GM19397 (cell line): ENCODE results near the gene CIAO3.
"Not testable (repeated sequence)": the region's sequence is repeated elsewhere in the genome, so short reads cannot be mapped to it uniquely, and the experiment has no call there.

Experiments
- ATAC-seq: cut with Tn5 transposase; IDR thresholded peaks from one replicate; pipeline ENCODE4 v1.9.1; 2021; ENCODE audit warnings: mild to moderate bottlenecking, moderate library complexity; ENCODE audit not compliant: unreplicated experiment

CIAO3 gene

DNA sequence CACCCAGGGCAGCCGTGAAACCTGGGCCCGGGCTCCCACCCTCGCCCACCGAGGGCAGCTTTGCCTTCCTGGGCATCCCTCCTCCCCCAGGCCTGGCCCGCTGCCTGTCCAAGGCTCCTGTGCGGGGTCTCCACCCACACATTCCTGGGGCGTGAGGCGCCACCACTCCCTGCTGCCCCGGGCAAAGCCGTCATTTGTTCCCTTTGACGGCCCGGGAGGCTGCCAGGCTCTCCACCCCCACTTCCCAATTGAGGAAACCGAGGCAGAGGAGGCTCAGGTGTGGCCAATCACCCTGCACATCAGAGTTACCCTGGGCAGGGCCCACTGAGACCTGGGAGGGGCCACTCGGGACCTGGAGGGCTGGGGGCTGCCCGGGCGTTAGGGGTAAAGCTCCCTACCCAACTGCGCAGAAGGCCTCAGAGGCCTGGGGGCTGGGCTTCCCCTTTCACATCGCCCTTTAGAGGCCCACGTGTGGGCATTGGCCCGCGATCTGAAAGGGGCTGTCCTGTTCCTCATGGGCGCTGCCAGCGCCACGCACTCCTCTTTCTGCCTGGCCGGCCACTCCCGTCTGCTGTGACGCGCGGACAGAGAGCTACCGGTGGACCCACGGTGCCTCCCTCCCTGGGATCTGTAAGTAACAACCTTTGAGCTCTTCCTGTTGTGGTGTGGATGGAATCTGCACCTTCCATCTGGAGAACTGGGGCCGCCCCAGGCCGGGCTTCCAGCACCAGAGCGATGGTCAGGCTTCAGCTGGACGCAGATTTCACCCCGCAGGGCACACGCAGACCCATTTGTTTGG lies 19.9 kb upstream of the CIAO3 start, which contains the start of gene MSLN:
TSS of gene MSLN (plus strand) at position 190 of the 799 bp plus-strand sequence. CDS start 1,947 bp downstream, outside the sequence.
- ATAC-seq, result no peak

GRCh38 chr16:760065-760464 lies 19.3 kb upstream of the CIAO3 start:
- ATAC-seq, result no peak

DNA sequence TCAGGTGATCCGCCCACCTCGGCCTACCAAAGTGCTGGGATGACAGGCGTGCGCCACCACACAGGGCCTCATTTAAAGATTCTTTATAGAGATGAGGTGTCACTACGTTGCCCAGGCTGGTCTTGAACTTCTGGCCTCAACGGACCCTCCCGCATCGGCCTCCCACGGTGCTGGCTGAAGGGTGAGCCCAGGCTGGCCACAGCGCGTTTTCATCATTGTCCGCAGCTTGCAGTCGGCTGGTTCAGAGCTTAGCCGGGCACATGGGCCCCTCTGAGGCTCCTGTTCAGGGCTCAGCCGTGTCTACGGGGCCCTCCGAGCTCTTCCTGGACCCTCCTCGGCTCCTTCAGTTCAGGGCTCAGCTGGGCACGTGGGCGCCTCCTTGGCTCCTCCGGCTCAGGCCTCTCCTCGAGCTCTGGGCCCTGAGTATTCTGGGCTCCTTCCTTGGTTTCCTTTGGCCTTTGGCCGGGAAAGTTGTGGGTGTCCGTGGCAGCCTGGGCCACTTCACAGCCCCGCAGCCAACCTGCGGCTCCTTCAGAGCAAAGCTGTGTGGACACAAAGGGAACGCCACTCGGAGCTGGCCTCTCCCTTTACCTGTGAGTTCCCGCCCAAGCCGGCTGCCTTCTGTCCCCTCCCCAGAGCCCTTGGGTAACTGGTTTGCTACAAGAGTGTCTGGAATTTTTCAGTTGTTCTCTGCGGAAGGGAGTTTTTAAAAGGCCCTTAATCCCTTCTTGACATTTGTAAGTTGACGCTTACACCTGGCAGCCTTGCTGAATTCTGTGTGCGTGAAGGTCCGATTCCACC lies 18.5 kb upstream of the CIAO3 start:
- ATAC-seq, result no peak

DNA sequence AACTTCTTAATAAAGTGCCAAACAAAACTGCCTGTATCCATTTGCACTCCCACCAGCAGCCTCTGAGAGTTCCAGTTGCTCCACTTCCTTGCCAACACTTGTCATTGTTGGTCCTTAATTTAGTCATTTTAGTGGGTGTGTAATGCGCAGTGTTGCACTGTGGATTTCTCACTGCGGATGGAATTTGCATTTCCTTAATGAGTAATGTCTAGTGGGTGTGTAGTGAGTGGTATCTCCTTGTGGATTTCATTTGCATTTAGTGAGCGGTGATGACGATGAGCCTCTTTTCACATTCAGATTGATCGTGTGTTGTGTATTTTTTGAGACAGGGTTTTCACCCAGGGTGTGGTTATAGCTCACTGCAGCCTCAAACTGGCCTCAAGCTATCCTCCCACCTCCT lies 15.6 kb upstream of the CIAO3 start:
- no peak for ATAC-seq

DNA sequence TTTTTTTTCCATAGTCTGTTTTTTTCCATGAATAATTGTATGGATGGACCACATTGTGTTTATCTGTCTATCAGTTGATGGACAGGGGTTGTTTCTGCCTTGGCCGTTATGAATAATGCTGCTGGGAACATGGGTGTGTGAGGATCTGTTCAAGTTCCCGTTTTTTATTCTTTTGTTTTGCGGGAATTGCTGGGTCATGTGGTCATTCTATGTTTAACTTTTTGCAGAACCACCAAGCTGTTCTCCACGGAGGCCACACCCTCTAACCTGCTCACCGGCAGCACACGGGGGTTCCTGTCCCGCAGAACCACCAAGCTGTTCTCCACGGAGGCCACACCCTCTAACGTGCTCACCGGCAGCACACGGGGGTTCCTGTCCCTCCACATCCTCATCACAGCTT lies 13.9 kb upstream of the CIAO3 start:
- ATAC-seq, result no peak

- not testable (repeated sequence) for ATAC-seq
Observed at GRCh38 chr16:754121-754607, 13.4 kb upstream of the CIAO3 start.

DNA sequence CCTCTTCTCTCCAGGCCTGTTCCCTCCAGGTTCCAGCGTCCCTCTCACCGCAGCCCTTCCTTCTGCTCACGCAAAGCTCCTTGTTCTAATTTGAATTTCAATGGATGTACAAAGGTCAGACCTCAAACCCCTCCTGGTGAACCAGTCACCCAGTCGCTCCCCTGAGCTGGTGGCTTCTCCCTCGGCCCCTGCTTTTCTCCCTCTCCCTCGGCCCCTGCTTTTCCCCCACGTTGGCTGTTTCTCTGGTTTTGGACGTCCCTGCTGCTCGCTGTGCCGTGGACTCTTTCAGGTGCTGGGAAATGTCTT lies 11.2 kb upstream of the CIAO3 start:
- no peak for ATAC-seq

GRCh38 chr16:751152-752006 lies 10.6 kb upstream of the CIAO3 start:
- ATAC-seq, result no peak

- no peak for ATAC-seq
Observed at GRCh38 chr16:750485-750884, 9.7 kb upstream of the CIAO3 start.

GRCh38 chr16:749010-749409 lies 8.2 kb upstream of the CIAO3 start:
- no peak for ATAC-seq

- ATAC-seq, result no peak
Observed at GRCh38 chr16:747978-748746, 7.4 kb upstream of the CIAO3 start.

DNA sequence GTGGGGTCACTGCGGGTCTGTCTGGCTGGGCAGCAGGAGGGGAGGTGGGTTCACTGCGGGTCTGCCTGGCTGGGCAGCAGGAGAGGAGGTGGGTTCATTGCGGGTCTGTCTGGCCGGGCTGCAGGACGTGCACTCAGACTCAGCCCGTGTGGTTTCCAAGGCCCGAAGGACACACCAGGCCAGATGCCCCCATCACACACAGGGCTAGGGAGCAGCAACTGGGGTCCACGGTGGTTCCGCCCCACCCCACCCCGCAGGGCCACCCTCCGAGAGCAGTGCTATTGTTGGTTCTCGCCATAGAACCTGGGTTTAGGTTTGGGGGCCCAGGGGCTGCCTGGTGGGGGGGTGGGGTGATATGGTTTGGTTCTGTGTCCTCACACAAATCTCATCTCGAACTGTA lies 5.8 kb upstream of the CIAO3 start:
- no peak for ATAC-seq

DNA sequence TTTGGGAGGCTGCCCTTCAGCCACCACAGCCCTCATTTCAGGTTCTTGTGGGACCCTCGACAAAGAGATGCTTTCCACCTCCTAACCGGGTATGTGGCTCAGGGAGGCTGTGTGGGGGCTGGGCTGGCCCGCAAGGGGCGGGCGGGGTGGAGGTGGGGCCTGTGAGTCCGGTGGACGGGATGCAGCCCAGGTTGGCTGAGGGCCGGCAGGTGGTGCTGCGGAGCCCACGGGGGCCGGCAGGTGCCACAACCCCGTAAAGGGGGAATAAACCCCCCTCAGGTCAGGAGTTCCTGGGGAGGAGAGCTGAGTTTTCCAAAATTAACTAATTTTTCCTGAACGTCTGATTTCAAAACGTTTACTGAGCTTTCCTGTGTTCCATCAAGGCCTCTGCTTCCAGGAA lies 4.9 kb upstream of the CIAO3 start:
- ATAC-seq, result no peak

GRCh38 chr16:743794-744500 lies 3.1 kb upstream of the CIAO3 start:
- ATAC-seq, result no peak

DNA sequence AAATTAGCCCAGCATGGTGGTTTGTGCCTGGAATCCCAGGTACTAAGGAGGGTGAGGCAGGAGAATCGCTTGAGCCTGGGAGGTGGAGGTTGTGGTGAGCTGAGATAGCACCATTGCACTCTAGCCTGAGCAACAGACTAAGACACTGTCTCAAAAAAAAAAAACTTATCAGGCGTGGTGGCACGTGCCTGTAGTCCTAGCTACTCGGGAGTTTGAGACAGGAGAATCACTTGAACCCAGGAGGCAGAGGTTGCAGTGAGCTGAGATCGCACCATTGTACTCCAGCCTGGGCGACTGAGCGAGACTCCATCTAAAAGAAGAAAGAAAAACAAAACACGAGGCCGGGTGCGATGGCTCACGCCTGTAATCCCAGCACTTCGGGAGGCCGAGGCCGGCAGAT lies 2.1 kb upstream of the CIAO3 start:
- not testable (repeated sequence) for ATAC-seq

DNA sequence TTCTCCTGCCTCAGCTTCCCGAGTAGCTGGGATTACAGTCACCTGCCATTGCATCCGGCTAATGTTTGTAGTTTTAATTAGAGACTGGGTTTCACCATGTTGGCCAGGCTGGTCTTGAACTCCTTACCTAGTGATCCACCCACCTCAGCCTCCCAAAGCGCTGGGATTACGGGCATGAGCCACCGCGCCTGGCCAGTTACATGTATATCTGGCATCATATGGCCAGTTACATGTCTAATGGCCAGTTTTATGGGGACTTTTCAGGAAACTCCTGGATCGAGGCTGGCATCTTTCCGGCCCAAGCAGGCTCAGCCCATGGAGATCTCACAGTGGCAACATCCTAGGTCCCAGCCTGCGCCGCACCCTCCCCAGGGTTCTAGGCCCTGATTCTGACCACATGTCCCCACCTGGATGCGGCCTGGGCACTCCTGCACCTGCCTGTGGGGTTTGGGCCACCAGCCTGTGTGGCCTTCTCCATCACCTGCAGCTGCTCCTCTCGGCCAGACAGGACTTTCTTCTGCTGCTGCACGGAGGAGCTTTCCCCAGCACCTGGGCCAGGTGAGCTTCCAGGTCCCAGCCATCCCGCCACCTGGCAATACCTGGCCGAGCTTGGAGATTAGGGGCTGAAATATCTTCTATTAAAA lies 1.3 kb upstream of the CIAO3 start:
- no peak for ATAC-seq

DNA sequence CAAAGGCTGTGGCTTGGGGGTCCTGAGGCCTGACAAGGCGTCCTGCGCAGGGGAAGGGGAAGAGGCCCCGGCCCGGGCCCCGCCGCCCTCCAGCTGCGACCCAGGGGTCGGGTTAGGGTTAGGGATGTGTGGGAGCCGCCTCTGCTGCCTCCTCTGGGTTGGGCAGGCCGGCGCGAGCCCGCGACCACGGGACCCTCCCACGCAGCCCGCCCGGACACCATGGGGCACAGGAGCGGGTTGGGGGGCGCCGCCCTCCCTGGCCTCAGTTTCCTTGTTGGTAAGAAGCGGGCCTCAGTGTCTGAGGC lies 386 bp downstream of the CIAO3 start:
- ATAC-seq, result peak; percentile 18

DNA sequence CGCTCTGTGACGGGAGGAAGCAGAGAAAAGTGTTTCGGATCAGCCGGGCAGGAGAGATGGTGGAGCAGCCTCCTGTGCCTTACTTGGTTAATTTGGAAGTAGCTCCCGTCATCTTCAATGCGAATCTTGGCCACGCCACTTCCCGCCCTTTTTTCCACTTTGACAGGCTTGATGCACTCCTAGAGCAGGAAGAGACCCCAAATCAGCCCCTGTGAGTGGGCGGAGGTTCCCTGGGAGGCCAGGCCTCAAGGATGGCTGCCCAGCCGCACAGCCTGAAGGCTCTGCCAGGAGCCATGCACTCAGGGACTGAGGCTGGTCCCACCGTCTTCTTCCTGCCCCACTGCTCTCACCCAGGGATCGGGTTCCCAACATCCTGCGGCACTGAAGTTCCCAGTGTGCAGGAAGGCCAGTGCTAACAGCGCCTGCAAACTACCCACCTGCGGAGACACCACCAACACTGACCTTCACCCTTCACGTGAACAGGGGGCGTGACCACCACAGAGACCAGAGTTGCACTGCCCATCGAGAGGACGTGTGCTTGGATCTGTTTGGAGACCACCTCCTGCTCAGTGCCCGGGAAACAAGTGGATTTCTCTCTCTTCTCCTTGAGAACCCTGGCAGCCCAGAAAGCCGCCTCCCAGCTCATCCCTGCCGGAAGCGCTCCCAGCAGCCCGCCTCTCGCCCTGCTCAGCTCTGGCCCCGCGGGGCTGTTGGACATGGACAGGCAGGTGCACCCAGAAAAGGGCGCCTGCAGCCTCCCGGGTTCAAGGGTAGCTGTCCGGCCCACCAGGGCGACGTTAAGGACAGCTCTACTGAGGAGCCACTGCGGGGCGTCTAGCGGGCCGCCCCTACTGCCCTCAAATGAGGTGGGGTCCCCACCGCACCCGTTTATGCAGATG lies 988 bp downstream of the CIAO3 start:
- no peak for ATAC-seq
